AG09319 (cell line): Measurements from ENCODE around the gene ZSCAN31.
"Not testable (repeated sequence)": the region's sequence is repeated elsewhere in the genome, so short reads cannot be mapped to it uniquely, and the experiment has no call there.

ENCODE experiments used
- DNase-seq: peaks from one replicate; pipeline ENCODE4 v3.0.0-alpha.2; 2010; ENCODE audit warnings: low read depth; ENCODE audit errors: extremely low read depth
- CTCF ChIP-seq: IDR thresholded peaks from 2 replicates; pipeline ENCODE4 v1.5.1; 2011; ENCODE audit warnings: low read depth, mild to moderate bottlenecking, inconsistent platforms, low read length, moderate library complexity

The ZSCAN31 gene

GRCh38 chr6:28371706-28372451 lies 35.9 kb upstream of the ZSCAN31 start:
- DNase-seq: no peak

GRCh38 chr6:28371280-28371679 lies 35.3 kb upstream of the ZSCAN31 start:
- no peak for TF ChIP-seq CTCF
- DNase-seq: no peak

More at GRCh38 chr6:28371706-28372451, 35.9 kb upstream of the ZSCAN31 start:
- no peak for TF ChIP-seq CTCF

- TF ChIP-seq CTCF: no peak
- no peak for DNase-seq
These were observed 34.5 kb upstream of the ZSCAN31 start for GRCh38 chr6:28370440-28370839.

- TF ChIP-seq CTCF: no peak
- DNase-seq: no peak
These were observed 33.5 kb upstream of the ZSCAN31 start for GRCh38 chr6:28369463-28369862.

GRCh38 chr6:28368522-28368921 lies 32.6 kb upstream of the ZSCAN31 start:
- no peak for DNase-seq
- no peak for TF ChIP-seq CTCF

GRCh38 chr6:28365590-28365989 lies 29.6 kb upstream of the ZSCAN31 start:
- not testable (repeated sequence) for DNase-seq

GRCh38 chr6:28360961-28361360 lies 25.0 kb upstream of the ZSCAN31 start:
- no peak for DNase-seq

GRCh38 chr6:28359562-28359961 lies 23.6 kb upstream of the ZSCAN31 start:
- not testable (repeated sequence) for DNase-seq

More at GRCh38 chr6:28360961-28361360, 25.0 kb upstream of the ZSCAN31 start:
- TF ChIP-seq CTCF: no peak
